Endometrial microvascular endothelial cells (primary cell): Measurements from ENCODE around the gene TIMM23. TPM values are rescaled to one million over a fixed set of nuclear protein-coding genes. Genes with fewer than 3 reads are reported as not detected.
"Not testable (repeated sequence)": the region's sequence is repeated elsewhere in the genome, so short reads cannot be mapped to it uniquely, and the experiment has no call there.

Source experiments
- in situ Hi-C: cut with HindIII; loops from 2 replicates; pipeline ENCODE4 v1.10.0; 2017; ENCODE audit warnings: low sequenced_read_pairs, low pct_unique_long_range_greater_than_20kb; ENCODE audit errors: inconsistent ontology term
- total RNA-seq: library from RNA; depleted of rRNA; stranded (reverse); fragments of >200 nt; gene quantifications from one replicate; pipeline ENCODE4 v1.2.3, GENCODE V29; 2015; ENCODE audit errors: inconsistent ontology term

Gene TIMM23, protein sequence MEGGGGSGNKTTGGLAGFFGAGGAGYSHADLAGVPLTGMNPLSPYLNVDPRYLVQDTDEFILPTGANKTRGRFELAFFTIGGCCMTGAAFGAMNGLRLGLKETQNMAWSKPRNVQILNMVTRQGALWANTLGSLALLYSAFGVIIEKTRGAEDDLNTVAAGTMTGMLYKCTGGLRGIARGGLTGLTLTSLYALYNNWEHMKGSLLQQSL
- total RNA-seq, result 139 TPM

- in situ Hi-C loops, result not testable (repeated sequence)
Observed at GRCh38 chr10:45972106-45972812, at the start of gene TIMM23. TIMM23 (plus strand) TSS chr10:45972489; CDS start chr10:45972625, 136 bp downstream.

DNA sequence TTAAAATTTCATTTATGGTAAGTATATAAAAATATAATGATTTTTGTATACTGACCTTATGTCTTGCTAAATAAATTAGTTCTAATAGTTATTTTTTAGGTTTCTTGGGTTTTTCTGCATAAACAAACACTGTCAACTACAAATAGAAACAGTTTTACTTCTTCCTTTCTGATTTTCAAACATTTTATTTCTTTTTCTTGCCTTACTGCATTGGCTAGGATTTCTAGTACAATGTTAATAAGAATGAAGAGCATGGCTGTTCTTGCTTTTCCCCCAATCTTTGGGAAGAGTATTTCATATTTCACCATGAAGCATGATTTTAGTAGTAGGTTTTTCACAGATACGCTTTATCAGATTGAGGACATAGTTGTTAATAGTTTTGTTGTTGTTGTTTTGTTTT, 45.5 kb upstream of the TIMM23 start:
- in situ Hi-C loops, result not testable (repeated sequence)

- in situ Hi-C loops, result not testable (repeated sequence)
Observed at GRCh38 chr10:45931305-45931704, 41.0 kb upstream of the TIMM23 start.

GRCh38 chr10:45934788-45935187, 37.5 kb upstream of the TIMM23 start:
- in situ Hi-C loops, result not testable (repeated sequence)

- in situ Hi-C loops, result not testable (repeated sequence)
Observed at GRCh38 chr10:45939176-45939697, 33.1 kb upstream of the TIMM23 start.

DNA sequence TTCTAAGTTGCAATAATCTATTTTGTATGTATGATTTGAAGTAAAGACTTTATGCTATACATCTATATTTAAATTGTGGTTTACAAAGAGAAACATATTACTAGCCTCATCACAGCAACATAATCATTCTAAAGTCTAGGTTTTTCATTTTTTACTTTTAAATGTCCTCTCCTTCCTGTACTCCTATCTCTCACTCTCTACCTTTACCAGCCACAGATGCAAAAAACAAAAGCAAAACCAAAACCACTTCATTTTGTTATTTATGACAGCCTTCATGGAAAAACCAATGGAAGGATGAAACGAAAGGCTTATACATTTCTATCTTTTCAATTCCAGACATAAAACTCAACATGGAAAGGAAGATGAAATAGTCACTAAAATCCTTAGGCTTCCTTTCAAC, 31.1 kb upstream of the TIMM23 start:
- in situ Hi-C loops, result not testable (repeated sequence)

DNA sequence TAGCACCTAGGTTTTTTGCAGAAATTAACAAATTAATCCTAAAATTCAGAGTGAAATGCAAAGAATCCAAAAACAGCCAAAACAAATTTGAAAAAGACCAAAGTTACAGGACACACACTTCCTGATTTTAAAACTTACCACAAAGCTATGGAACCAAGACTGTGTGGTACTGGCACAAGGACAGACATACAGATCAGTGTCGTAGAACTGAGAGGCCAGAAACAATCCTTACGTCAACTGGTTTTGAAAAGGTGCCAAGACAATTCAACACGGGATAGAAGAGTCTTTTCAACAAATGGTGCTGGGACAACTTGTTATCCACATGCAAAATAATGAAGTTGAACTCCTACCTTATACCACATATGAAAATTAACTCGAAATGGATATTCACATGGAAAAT, 26.8 kb upstream of the TIMM23 start:
- in situ Hi-C loops, result not testable (repeated sequence)

DNA sequence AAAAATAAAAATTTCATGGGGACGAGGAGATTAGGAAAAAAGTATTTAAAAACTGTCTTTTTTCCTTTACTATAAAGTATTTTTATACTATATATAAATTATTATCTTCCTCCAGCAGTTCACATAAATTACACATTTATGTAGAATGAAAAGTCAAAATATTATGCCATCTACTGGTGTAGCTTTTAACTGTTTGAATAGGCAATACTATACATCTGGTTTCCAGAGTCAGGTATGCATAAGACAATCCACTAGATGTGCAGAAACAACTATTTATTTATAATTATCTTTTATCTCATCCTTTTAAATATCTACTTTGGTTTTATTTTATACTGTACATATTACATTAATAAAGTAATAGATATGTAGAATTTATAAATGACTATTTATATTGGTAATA, 24.9 kb upstream of the TIMM23 start:
- in situ Hi-C loops, result not testable (repeated sequence)

DNA sequence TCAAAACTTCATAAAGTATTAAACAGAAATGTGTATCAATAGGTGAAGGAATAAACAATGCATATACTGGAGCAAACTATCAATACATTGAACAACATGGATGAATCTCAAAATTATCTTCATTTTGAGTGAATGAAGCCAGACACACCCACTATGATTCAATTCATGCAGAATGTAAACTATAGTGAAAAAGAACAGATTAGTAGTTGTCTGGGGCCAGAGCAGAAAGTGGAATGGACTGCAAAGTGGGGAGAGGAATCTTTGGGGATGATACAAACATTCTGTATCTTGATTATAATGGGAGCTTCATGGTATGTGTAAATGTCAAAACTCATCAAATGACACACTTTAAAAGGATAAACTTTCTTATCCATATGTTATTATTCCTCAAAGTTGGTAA, 23.5 kb upstream of the TIMM23 start:
- in situ Hi-C loops, result not testable (repeated sequence)

GRCh38 chr10:45954367-45954766, 17.9 kb upstream of the TIMM23 start:
- in situ Hi-C loops, result not testable (repeated sequence)

DNA sequence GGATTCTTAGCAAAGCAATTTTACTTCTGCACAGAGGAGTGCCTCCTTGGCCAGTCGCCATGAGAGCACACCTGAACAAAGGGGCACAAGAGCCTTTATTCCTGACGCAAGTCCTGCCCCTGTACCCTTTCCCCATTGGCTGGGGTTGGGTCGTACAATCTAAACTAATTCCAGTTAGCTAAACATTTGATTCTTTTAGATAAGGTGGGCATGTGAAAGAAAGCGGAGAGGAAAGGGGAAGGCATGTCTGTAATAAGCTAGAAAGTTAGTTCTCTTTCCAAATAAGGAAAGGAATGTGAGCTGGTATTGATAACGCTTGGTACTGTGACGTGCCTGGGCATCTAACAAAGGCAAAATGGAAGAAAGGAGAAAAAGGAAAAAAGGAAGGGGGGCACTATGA, 15.7 kb upstream of the TIMM23 start:
- in situ Hi-C loops, result not testable (repeated sequence)

DNA sequence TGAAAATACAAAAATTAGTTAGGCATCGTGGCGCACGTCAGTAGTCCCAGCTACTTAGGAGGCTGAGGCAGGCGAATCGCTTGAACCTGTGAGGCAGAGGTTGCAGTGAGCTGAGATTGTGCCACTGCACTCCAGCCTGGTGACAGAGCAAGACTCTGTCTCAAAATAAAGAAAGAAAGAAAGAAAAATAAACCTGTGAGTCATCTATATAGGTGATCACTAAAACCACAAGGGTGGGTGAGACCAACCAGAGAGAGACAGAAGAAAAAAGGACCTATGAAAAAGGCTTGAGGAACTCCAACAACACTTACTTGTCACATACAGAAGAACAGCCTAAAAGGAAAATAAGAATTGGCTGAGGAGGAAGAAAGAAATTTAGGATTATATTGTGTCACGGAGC, 14.4 kb upstream of the TIMM23 start:
- in situ Hi-C loops, result not testable (repeated sequence)

DNA sequence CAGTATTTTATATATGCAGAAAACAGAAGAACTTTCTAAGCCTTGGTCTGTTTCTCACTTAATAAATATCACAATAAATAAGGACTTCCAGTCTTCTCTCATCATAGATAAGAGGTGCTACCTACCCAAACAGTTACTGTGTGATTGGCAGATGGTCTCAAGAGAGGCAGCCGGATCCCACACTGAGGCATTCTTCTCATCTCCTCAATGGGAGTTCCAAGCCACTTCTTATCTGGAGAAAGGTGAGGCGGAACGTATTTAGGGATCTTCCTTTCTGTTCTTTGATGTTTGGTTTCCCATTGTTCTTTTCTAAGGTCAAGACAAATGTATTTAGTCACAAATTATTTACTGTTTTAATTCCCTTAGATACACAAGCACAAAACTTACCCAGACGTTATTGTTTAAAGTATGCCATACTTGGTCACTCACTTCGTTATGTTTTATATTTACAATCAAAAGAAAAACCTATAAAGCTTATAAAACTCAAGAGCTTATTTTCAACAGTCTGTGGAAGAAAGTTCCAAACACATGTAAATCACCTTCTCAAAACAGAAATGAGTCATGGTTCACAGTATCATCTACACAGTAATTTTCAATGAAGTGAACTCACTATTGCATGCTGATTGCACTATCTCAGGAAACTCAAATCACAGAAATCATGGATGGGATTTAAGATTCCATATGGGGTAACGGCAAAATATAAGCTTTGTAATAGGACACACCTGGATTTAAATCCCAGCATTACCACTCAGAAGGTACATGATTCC, 9.4 kb upstream of the TIMM23 start:
- in situ Hi-C loops, result not testable (repeated sequence)

- in situ Hi-C loops, result not testable (repeated sequence)
Observed at GRCh38 chr10:45971019-45971418, 1.3 kb upstream of the TIMM23 start.

DNA sequence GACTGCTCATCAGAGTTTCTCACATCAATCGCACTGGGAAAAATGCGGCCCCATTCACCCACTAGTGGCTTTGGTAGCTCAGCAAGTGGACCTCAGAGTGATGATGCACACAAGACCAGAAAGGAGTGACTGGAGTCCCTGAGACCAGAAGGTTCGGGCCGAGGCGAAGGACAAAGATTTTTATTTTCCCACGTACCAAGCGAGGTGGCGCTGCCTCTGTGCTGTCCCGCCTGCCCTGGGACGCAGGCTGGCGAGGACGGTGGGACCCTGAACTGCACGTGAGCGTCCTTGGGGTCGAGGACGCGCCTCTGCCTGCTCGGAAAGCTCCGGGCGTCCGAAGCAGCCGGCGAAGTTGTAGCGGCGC, 565 bp upstream of the TIMM23 start:
- in situ Hi-C loops, result not testable (repeated sequence)

DNA sequence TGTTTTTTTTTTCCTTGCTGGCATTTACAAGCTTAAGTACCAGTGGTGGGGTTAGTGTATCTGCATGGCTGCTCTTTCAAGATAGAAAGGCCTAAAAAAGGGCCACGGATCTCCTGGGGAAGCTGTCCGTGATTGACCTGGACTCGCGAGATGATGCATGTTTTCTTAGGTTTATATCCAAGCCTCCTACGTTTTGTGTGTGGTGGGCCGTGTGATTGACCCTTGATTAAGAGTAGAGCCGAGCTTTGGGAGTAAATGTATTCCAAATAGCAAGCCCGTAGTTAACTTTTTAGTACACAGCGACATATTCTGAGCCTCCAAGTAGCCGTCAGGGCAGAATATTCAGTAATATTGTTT, 502 bp downstream of the TIMM23 start:
- in situ Hi-C loops, result not testable (repeated sequence)

GRCh38 chr10:45974041-45974440, 1.8 kb downstream of the TIMM23 start:
- in situ Hi-C loops, result not testable (repeated sequence)

- in situ Hi-C loops, result not testable (repeated sequence)
Observed at GRCh38 chr10:45978554-45978953, 6.3 kb downstream of the TIMM23 start.

DNA sequence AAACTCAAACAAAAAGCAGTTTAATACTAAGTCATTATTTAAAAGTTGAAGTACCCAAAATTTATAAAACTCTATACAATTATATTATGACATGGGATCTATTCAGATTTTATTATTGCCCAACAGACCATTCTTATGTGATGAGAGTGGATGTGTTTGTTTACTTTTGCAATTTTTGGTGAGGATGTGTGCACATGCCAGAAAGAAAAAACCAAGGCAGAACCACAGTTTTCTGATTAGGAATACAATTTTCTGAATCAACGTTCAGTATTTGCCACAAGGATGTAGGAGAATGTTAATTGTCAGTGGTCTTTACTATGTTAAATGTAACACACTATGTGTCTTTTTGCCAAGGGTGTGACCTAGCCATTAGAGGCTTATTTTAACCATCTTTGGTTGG, 9.1 kb downstream of the TIMM23 start:
- in situ Hi-C loops, result not testable (repeated sequence)
